Stimulated activated CD4-positive, alpha-beta T cell treated with anti-CD3 and anti-CD28 coated beads, Interleukin-1b, Interleukin-23, amount 100 ng/mL, for 4 hours (primary cell): ENCODE results near the gene RAD9A.

Experiments
- DNase-seq, 2 donors: peaks; one replicate each; pipeline ENCODE4 v3.0.0-alpha.2; 2020; ENCODE audit warnings: low read depth in 2 of 2

RAD9A gene

DNA sequence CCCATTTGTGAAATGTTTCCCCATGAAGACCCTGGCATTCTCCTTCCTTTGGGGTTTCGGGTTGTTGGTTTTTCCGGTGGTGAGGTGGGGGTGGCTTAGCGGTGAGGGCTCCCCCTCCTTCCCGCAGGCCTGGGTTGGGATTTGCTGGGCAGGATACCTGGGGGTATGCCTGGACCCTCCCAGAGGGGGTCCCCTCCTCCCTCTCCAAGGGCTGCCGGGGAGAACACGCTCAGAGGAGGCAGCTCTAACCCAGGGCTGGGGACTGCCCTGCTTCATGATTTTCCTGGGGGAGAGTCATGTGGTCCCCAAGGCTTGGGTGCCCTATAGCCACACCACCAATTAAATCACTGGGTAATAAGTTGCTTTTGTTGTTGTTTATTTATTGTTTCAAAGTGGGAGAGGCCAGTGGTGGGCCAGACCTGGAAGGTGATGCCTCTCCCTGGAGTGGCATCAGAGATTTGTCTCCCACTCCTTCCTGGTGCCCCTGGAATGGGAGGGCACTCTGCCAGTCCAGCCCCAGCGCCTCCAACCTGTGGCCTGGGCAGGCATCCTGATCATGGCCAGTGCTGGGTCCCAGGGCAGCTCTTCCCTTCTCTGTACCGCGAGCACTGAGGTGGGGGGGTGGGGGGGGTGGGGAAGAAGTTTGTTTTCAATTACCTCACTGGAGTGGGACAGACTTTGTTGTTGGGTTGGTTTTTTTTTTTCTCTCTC, 17.1 kb upstream of the RAD9A start:
- no peak for DNase-seq

DNA sequence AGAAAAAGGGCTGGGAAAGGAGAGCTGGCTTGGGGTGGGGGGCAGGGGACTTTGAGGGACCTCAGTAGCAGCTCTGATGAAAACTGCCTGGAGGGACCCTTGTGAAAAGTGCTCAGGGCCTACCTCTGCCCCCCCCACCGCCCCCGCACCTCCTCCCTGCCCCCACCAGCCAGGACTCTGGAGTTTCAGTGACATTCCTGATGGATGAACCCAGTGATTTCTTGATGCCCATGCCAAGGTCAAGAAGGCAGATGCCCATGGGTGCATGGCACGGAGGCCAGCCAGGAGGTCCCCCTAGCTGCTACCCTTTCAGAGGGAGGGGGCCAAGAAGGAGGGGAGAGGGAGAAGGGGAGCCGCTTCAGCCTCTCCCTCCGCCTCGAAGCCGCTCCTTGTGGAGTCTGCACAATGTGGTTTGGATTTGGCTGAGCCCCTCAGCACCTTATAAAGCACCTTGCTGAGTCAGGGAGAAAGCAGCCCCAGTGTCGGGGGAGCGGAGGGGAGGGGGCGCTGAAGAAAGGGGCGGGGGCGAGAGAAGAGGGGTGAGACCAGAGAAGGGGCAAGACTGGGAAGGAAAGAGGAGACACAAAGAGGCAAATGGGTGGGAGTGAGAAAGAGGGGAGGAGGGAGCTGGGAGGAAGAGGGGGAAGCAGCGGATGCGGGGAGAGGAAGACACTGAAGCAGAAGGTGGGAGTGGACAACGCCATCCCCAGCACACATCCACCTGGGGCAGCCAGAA, 16.3 kb upstream of the RAD9A start:
- DNase-seq: no peak

GRCh38 chr11:67376063-67376820, 15.5 kb upstream of the RAD9A start:
- no peak for DNase-seq

DNA sequence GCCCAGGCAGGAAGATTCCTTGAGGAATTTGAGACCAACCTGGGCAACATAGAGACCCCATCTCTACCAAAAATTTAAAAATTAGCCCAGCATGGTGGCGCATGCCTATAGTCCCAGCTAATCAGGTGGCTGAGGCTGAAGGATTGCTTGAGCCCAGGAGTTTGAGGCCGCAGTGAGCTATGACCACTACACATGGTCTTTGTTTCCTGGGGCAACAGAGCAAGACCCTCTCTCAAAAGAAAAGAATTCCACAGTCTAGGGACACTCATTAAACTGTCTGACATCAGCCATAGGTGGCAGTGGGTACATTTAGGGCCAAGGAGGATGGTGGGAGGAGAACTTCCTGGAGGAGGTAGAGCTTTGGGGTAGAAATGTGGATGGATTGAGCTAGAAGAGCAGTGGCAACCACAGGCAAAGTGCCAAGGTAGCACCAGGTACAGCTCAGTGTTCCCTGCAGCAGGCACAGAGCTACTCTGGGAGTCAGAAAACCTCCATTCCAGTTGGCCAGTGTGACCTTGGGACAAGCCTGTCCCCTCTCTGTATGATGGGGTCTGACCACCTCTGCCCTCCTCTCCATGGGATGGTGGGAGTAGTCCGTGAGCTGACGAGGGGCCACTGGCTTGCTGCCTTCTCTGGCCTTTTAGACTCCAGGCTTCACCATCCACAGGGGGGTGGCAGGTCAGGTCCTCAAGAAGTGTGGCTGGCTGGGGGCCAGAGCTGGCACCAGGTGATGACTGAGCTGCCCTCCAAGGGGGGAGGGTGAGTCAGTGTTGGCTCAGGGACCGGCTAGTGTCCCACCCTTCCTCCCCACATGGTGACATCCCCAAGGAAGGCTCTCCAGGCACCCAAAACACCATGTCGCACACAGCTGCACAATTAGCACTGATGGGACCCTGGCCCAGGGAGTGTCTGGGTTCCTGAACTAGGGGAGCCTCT, 14.6 kb upstream of the RAD9A start:
- no peak for DNase-seq

GRCh38 chr11:67378544-67378943, 13.2 kb upstream of the RAD9A start:
- no peak for DNase-seq

- DNase-seq: no peak
These were observed 12.4 kb upstream of the RAD9A start for GRCh38 chr11:67379061-67380058.

- DNase-seq: no peak
These were observed 10.4 kb upstream of the RAD9A start for GRCh38 chr11:67381244-67381972.

- peak; percentile 70 to 77 for DNase-seq
These were observed 9.3 kb upstream of the RAD9A start for GRCh38 chr11:67382276-67383136.

GRCh38 chr11:67384851-67385366, 6.9 kb upstream of the RAD9A start:
- DNase-seq: no peak

DNA sequence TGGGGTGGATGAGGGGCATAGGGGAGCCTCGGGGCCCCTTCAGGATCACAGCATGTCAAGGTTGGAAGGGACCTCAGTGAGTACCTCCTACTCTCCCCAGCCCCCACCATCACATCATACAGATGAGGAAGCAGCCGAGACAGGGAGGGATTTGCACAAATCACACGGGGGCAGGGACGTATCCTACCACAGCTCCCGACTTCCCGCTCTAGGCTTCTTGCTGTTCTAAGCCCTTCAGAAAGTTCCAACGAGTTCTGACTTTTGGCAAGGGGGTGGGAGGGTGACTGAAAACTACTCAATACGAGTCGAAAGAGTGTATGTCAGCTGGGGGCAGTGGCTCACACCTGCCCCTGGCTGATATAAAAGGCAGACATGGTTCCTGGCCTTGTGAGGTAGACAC, 4.7 kb upstream of the RAD9A start:
- DNase-seq: no peak

DNA sequence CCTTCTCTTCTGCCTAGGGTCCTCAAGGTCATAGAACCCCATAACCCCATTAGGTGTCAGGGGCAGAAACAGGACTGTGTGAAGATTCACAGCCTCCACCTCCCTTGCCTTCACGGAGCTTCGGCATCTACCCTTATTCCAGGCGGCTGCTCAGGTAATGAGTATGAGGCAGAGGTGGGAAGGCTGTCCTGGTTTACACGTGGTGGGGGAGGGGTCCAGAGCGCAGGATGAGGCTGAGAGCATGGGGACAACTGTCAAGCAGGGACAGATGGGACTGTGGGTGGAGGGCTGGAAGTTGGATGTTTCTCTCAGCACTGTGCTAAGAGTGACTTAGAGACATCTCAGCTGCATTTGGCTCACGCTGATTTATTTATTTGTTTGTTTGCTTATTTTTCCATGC, 4.3 kb upstream of the RAD9A start:
- no peak for DNase-seq

GRCh38 chr11:67389477-67389876, 2.3 kb upstream of the RAD9A start:
- DNase-seq: no peak

GRCh38 chr11:67390947-67391303, 861 bp upstream of the RAD9A start:
- no peak for DNase-seq

- no peak for DNase-seq
These were observed 463 bp downstream of the RAD9A start for GRCh38 chr11:67392183-67392715.

- DNase-seq: no peak
These were observed 1.7 kb downstream of the RAD9A start for GRCh38 chr11:67393437-67393836.

DNA sequence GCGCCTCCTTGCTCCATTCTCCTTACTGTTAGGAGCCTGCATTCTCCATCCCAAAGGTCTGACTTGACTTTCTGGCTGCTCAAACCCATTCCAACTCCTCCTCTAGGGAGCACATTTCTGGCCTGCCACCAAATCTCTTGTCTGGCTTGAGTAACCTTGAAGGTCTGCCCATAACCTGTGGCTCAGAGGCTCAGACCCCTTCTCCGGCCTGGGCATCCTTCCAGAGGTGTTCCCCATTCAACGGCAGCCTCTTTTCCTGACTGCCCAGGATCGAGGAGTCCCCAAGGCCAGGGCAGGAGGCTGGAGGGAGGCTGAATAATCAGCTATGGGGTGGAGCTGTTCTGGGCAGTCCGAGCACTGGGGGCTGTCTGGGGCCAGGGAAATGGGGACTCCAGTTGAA, 2.2 kb downstream of the RAD9A start:
- no peak for DNase-seq

DNA sequence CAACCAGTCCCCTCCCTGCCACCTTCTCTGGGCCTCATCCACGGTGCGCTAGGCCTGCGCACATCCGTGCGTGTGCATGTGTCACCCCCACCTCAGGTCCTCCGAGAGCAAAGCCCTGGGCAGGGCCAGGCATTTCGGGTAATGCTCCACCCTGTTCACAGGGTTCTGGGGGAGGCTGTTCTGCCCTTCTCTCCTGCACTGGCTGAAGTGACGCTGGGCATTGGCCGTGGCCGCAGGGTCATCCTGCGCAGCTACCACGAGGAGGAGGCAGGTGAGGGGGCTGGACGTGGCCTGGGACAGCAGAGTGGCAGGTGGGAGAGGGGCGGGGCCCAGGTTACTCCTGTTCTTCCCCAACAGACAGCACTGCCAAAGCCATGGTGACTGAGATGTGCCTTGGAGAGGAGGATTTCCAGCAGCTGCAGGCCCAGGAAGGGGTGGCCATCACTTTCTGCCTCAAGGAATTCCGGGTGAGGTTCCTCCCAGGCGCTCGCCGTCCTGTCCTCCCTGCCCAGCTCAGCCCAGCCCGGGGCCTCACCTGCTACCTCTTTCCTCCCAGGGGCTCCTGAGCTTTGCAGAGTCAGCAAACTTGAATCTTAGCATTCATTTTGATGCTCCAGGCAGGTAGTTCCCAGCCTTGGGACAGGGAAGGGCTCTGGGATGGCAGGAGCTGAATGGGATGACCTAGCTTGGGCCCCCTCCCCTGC, 3.9 kb downstream of the RAD9A start:
- no peak for DNase-seq

GRCh38 chr11:67396259-67396581, 4.4 kb downstream of the RAD9A start:
- no peak for DNase-seq
